HCT116 (cell line): ENCODE results near the gene CPZ. TPM values are rescaled to one million over a fixed set of nuclear protein-coding genes. Genes with fewer than 3 reads are reported as not detected.

Experiments used
- ATAC-seq: fragments of 200-7000 bp; cut with Tn5 transposase; 2 replicates; pipeline ENCODE4 v1.9.1; 2020; ENCODE audit warnings: mild to moderate bottlenecking, moderate library complexity
- BruUV-seq: library from RNA; stranded (reverse); fragments of 400-500 nt; replicated peaks from 2 replicates; lab custom pipeline; 2021; lab: Mats Ljungman, UMichigan
- CTCF ChIA-PET: fragments of 300-600 bp; sonication (Branson Sonifier 250); formaldehyde crosslinking; loops from one replicate; lab custom pipeline; 2021; ENCODE audit warnings: antibody characterized with exemption; lab: Charles Lee
- POLR2A ChIA-PET: fragments of 300-600, 350-600 bp; sonication (Branson Sonifier 250); formaldehyde crosslinking; loops from one replicate; lab custom pipeline; 2021; ENCODE audit warnings: antibody characterized with exemption; lab: Charles Lee
- RAD21 ChIA-PET, 2 experiments: fragments of 300-600 bp; sonication (Branson Sonifier 250); formaldehyde crosslinking; loops; one replicate each; lab custom pipeline; 2023; ENCODE audit warnings: low total read pairs in 2 of 2; ENCODE audit not compliant: uncharacterized antibody in 2 of 2, unreplicated experiment in 2 of 2, low non-redundant PET in 1 of 2; lab: Charles Lee
- DNase-seq: peaks from one replicate; pipeline ENCODE4 v3.0.0-alpha.2; 2010; ENCODE audit warnings: low read depth, low spot score
- H2AFZ ChIP-seq: fragments of 200-600 bp; shearing (Covaris generic), sonication (generic); 2 replicates; pipeline ENCODE4 v1.6.1; 2017; ENCODE audit warnings: low read depth, mixed run types, mixed read lengths, antibody characterized with exemption, low read length; ENCODE audit not compliant: poor library complexity, severe bottlenecking
- H3K27ac ChIP-seq: 2 replicates; pipeline ENCODE4 v1.5.1; 2012; ENCODE audit warnings: low read depth, low read length
- H3K27me3 ChIP-seq: fragments of 200-600 bp; sonication (generic); 2 replicates; pipeline ENCODE4 v1.6.1; 2016; ENCODE audit warnings: mixed run types, low read length, mixed read lengths; ENCODE audit not compliant: insufficient read depth
- H3K36me3 ChIP-seq, 2 experiments: fragments of 200-500 bp in 1 of 2; fragments of 200-600 bp in 1 of 2; sonication (Bioruptor generic) in 1 of 2; sonication (generic) in 1 of 2; 2 replicates each; pipeline versions ENCODE4 v1.5.1 to v1.6.1; 2014 to 2016; ENCODE audit warnings: low read length in 2 of 2, inconsistent platforms in 1 of 2, mixed read lengths in 1 of 2, mixed run types in 1 of 2; ENCODE audit not compliant: insufficient read depth in 2 of 2, control insufficient read depth in 1 of 2
- H3K4me1 ChIP-seq, 2 experiments: fragments of 200-600 bp in 1 of 2; sonication (generic) in 1 of 2; 2 replicates each; pipeline versions ENCODE4 v1.5.1 to v1.6.1; 2012 to 2017; ENCODE audit warnings: low read length in 2 of 2, inconsistent platforms in 1 of 2, mild to moderate bottlenecking in 1 of 2, mixed read lengths in 1 of 2, mixed run types in 1 of 2, moderate library complexity in 1 of 2; ENCODE audit not compliant: insufficient read depth in 2 of 2, control insufficient read depth in 1 of 2
- H3K4me2 ChIP-seq: fragments of 200-600 bp; sonication (generic); 2 replicates; pipeline ENCODE4 v1.6.1; 2017; ENCODE audit warnings: mixed run types, low read length, mixed read lengths
- H3K4me3 ChIP-seq, 2 experiments: fragments of 200-600 bp in 1 of 2; sonication (generic) in 1 of 2; replicated peaks in 1 of 2; 2 replicates each; pipeline ENCODE4 v1.5.1; 2011 to 2016; ENCODE audit warnings: low read length in 2 of 2, control low read depth in 1 of 2, low read depth in 1 of 2, mild to moderate bottlenecking in 1 of 2, mixed read lengths in 1 of 2, mixed run types in 1 of 2
- H3K79me2 ChIP-seq: fragments of 200-600 bp; sonication (generic); 2 replicates; pipeline ENCODE4 v1.6.1; 2017; ENCODE audit warnings: mild to moderate bottlenecking, mixed run types, low read length, moderate library complexity, mixed read lengths; ENCODE audit not compliant: insufficient read depth
- H3K9ac ChIP-seq: fragments of 200-600 bp; sonication (generic); 2 replicates; pipeline ENCODE4 v1.6.1; 2016; ENCODE audit warnings: low read length, mixed read lengths
- H3K9me2 ChIP-seq: fragments of 200-600 bp; sonication (generic), shearing (Covaris generic); 2 replicates; pipeline ENCODE4 v1.6.1; 2017; ENCODE audit warnings: mixed run types, mild to moderate bottlenecking, moderate library complexity; ENCODE audit not compliant: insufficient read depth
- H3K9me3 ChIP-seq, 2 experiments: fragments of 200-500 bp in 1 of 2; fragments of 200-600 bp in 1 of 2; sonication (Bioruptor generic) in 1 of 2; sonication (generic) in 1 of 2; 2 replicates each; pipeline ENCODE4 v1.6.1; 2014 to 2017; ENCODE audit warnings: low read length in 2 of 2, mixed read lengths in 2 of 2, inconsistent platforms in 1 of 2, low read depth in 1 of 2, mild to moderate bottlenecking in 1 of 2, mixed run types in 1 of 2, moderate library complexity in 1 of 2; ENCODE audit not compliant: control insufficient read depth in 1 of 2, insufficient read depth in 1 of 2
- H4K20me1 ChIP-seq: fragments of 200-600 bp; sonication (generic), shearing (Covaris generic); 2 replicates; pipeline ENCODE4 v1.6.1; 2017; ENCODE audit warnings: mixed run types, mild to moderate bottlenecking, moderate library complexity; ENCODE audit not compliant: insufficient read depth
- CBX3 ChIP-seq: IDR thresholded peaks from 2 replicates; pipeline ENCODE4 v1.6.1; 2012; ENCODE audit warnings: low read depth
- EGR1 ChIP-seq: IDR thresholded peaks from 2 replicates; pipeline ENCODE4 v1.6.1; 2012; ENCODE audit warnings: low read depth
- ELF1 ChIP-seq: IDR thresholded peaks from 2 replicates; pipeline ENCODE4 v1.6.1; 2012; ENCODE audit warnings: low read depth, borderline replicate concordance
- EZH2 ChIP-seq: fragments of 200-600 bp; sonication (generic); IDR thresholded peaks from 2 replicates; pipeline ENCODE4 v1.6.1; 2017; ENCODE audit warnings: antibody characterized with exemption, mixed run types
- POLR2AphosphoS5 ChIP-seq: IDR thresholded peaks from 2 replicates; pipeline ENCODE4 v1.6.1; 2011; ENCODE audit warnings: mild to moderate bottlenecking, low read depth, low read length, moderate library complexity
- YY1 ChIP-seq: IDR thresholded peaks from 2 replicates; pipeline ENCODE4 v1.6.1; 2011; ENCODE audit warnings: low read length, low read depth, moderate library complexity, mild to moderate bottlenecking; ENCODE audit not compliant: insufficient replicate concordance; ENCODE audit errors: extremely low read depth
- ZFX ChIP-seq: fragments of 450-650 bp; IDR thresholded peaks from 2 replicates; pipeline ENCODE4 v1.6.1; 2017
- ZNF274 ChIP-seq: fragments of 200-500 bp; sonication (Bioruptor generic); IDR thresholded peaks from 2 replicates; pipeline ENCODE4 v1.6.1; 2014; ENCODE audit warnings: mild to moderate bottlenecking, low read depth, low read length, inconsistent platforms
- intact Hi-C: fragments of 100-400 bp; cut with micrococcal nuclease; formaldehyde crosslinking; loops from 2 replicates; pipeline ENCODE4 v1.10.0; 2022
- total RNA-seq: library from RNA; stranded (reverse); gene quantifications from one replicate; pipeline ENCODE4 v1.2.1, GENCODE V29; 2021; ENCODE audit not compliant: unreplicated experiment
- TF ChIP-seq, protein P1 (sequence below): IDR thresholded peaks from 2 replicates; pipeline ENCODE4 v1.6.1; 2011; ENCODE audit warnings: mild to moderate bottlenecking, low read length, moderate library complexity; ENCODE audit not compliant: insufficient replicate concordance; ENCODE audit errors: extremely low read depth
- TF ChIP-seq, protein P2 (sequence below): IDR thresholded peaks from 2 replicates; pipeline ENCODE4 v1.6.1; 2012; ENCODE audit warnings: low read depth

Gene CPZ
- total RNA-seq, 1 experiment from 2014 or later: not detected

DNA sequence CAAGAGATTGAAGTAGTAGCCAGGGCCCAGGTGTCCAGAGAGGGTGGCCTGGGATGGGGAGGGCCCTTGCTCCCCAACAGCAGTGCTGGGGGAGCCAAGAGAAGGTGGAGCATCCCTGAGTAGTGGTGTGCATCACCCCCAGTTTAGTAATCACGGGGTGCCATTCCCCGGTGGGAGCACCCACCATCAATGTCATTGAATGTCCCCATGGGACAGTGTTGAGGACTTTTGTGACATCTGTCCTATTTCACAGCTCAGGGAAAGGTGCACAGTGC, 4.4 kb upstream of the CPZ start:
- Histone ChIP-seq H3K27me3 (peaks cover 12% of the 10 kb centered on the region; the same call in 1 of the 2 replicates), H3K4me2 (no peak overlapping the region), H3K36me3 (no peaks in the 10 kb centered on the region), H3K4me3 (no peak overlapping the region), H3K27ac (no peak overlapping the region), H3K9me2 (no peaks in the 10 kb centered on the region), H3K4me1 (no peaks in the 10 kb centered on the region), H3K9ac (no peak overlapping the region), H3K9me3 (no peaks in the 10 kb centered on the region), H2AFZ (no peak overlapping the region), H3K79me2 (no peaks in the 10 kb centered on the region), H4K20me1 (no peaks in the 10 kb centered on the region)
- TF ChIP-seq, protein P1, sequence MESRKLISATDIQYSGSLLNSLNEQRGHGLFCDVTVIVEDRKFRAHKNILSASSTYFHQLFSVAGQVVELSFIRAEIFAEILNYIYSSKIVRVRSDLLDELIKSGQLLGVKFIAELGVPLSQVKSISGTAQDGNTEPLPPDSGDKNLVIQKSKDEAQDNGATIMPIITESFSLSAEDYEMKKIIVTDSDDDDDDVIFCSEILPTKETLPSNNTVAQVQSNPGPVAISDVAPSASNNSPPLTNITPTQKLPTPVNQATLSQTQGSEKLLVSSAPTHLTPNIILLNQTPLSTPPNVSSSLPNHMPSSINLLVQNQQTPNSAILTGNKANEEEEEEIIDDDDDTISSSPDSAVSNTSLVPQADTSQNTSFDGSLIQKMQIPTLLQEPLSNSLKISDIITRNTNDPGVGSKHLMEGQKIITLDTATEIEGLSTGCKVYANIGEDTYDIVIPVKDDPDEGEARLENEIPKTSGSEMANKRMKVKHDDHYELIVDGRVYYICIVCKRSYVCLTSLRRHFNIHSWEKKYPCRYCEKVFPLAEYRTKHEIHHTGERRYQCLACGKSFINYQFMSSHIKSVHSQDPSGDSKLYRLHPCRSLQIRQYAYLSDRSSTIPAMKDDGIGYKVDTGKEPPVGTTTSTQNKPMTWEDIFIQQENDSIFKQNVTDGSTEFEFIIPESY: no peak
- TF ChIP-seq EGR1 (no peak), ELF1 (no peak), ZFX (no peak), YY1 (no peak), EZH2 (no peak), POLR2AphosphoS5 (no peak), CBX3 (no peak), ZNF274 (no peak)
- TF ChIP-seq, protein P2, sequence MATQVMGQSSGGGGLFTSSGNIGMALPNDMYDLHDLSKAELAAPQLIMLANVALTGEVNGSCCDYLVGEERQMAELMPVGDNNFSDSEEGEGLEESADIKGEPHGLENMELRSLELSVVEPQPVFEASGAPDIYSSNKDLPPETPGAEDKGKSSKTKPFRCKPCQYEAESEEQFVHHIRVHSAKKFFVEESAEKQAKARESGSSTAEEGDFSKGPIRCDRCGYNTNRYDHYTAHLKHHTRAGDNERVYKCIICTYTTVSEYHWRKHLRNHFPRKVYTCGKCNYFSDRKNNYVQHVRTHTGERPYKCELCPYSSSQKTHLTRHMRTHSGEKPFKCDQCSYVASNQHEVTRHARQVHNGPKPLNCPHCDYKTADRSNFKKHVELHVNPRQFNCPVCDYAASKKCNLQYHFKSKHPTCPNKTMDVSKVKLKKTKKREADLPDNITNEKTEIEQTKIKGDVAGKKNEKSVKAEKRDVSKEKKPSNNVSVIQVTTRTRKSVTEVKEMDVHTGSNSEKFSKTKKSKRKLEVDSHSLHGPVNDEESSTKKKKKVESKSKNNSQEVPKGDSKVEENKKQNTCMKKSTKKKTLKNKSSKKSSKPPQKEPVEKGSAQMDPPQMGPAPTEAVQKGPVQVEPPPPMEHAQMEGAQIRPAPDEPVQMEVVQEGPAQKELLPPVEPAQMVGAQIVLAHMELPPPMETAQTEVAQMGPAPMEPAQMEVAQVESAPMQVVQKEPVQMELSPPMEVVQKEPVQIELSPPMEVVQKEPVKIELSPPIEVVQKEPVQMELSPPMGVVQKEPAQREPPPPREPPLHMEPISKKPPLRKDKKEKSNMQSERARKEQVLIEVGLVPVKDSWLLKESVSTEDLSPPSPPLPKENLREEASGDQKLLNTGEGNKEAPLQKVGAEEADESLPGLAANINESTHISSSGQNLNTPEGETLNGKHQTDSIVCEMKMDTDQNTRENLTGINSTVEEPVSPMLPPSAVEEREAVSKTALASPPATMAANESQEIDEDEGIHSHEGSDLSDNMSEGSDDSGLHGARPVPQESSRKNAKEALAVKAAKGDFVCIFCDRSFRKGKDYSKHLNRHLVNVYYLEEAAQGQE: no peak
- ATAC-seq: no peak
- ChIA-PET RAD21 (no interaction called here), POLR2A (no interaction called here), CTCF (no interaction called here)
- DNase-seq: no peak
- intact Hi-C loops: loop anchor here (5.0 kb wide), 1 partner anchor 41 kb away; no protein-coding TSS in a partner anchor
- BruUV-seq: no TSS peak
